ENCODE results near the gene CTNNA2.

The CTNNA2 gene

GRCh38 chr2:80113399-80113798 is 600.5 kb downstream of the CTNNA2 start:
- Histone ChIP-seq H3K4me3 (ENCODE audit: low read depth, low read length) (no peak overlapping the region), H3K9me3 (ENCODE audit: control insufficient read depth, insufficient read depth, low read depth, low read length) (no peaks in the 10 kb centered on the region), H3K9ac (ENCODE audit: low read length) (no peak overlapping the region), H3K27me3 (ENCODE audit: control insufficient read depth, insufficient read depth, low read length) (no peaks in the 10 kb centered on the region), H3K27ac (ENCODE audit: low read depth, low read length) (no peak overlapping the region), H3K4me1 (ENCODE audit: control insufficient read depth, insufficient read depth, low read length) (no peaks in the 10 kb centered on the region), H3K36me3 (ENCODE audit: control insufficient read depth, insufficient read depth, low read length) (no peaks in the 10 kb centered on the region)

DNA sequence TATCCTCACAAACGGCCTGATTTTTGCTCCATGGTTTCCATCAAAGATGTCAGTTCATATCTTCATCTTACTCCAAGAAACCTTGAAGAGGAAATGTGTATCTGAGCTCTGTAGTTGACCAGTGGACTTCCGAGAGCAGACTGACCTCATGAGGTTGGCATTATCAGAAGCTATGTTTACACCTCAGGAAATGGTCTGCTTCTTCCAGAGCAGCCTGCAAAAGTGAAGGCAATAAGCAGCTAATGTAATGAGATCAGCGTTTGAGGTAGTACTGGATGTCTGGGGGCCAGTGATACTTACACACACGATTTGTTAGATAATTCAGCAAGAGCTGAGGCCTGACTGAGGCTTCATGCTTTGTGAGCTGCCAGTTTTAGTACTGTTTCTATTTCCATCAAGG is 602.0 kb downstream of the CTNNA2 start:
- no peak overlapping the region for H3K4me3 ChIP-seq (ENCODE audit: low read depth, low read length)

DNA sequence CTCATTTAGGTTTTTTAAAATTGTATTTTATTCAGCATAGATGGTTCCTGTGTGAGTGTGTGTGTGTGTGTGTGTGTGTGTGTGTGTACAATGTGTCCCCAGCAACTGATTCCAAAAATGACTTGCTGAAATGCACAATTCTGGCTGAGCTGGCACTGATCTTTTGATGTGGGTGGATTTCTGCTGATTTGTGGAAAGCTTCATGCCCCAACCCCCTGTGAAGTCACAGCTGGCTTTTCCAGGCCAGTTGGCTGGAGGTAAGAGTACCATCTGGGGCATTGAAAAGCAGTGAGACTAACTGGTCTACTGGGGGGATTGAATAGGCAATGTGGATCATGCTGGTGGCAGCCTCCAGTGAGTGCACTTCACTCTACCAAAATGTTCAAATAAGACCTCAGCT is 604.5 kb downstream of the CTNNA2 start:
- Histone ChIP-seq H3K9me3 (ENCODE audit: control insufficient read depth, insufficient read depth, low read depth, low read length) (no peaks in the 10 kb centered on the region), H3K9ac (ENCODE audit: low read length) (no peak overlapping the region), H3K27ac (ENCODE audit: low read depth, low read length) (no peak overlapping the region), H3K4me3 (ENCODE audit: low read depth, low read length) (no peak overlapping the region), H3K27me3 (ENCODE audit: control insufficient read depth, insufficient read depth, low read length) (no peaks in the 10 kb centered on the region), H3K36me3 (ENCODE audit: control insufficient read depth, insufficient read depth, low read length) (no peaks in the 10 kb centered on the region), H3K4me1 (ENCODE audit: control insufficient read depth, insufficient read depth, low read length) (no peaks in the 10 kb centered on the region)

More for the DNA sequence above, 602.0 kb downstream of the CTNNA2 start:
- H3K36me3 ChIP-seq (ENCODE audit: control insufficient read depth, insufficient read depth, low read length), result no peaks in the 10 kb centered on the region
- no peaks in the 10 kb centered on the region for H3K27me3 ChIP-seq (ENCODE audit: control insufficient read depth, insufficient read depth, low read length)
- H3K4me1 ChIP-seq (ENCODE audit: control insufficient read depth, insufficient read depth, low read length), result no peaks in the 10 kb centered on the region
- no peak overlapping the region for H3K27ac ChIP-seq (ENCODE audit: low read depth, low read length)
- H3K9me3 ChIP-seq (ENCODE audit: control insufficient read depth, insufficient read depth, low read depth, low read length), result no peaks in the 10 kb centered on the region
- H3K9ac ChIP-seq (ENCODE audit: low read length), result no peak overlapping the region

- no peaks in the 10 kb centered on the region for H3K4me1 ChIP-seq (ENCODE audit: control insufficient read depth, insufficient read depth, low read length)
- H3K27me3 ChIP-seq (ENCODE audit: control insufficient read depth, insufficient read depth, low read length), result no peaks in the 10 kb centered on the region
- no peak overlapping the region for H3K9ac ChIP-seq (ENCODE audit: low read length)
- no peaks in the 10 kb centered on the region for H3K9me3 ChIP-seq (ENCODE audit: control insufficient read depth, insufficient read depth, low read depth, low read length)
- no peaks in the 10 kb centered on the region for H3K36me3 ChIP-seq (ENCODE audit: control insufficient read depth, insufficient read depth, low read length)
- no peak overlapping the region for H3K4me3 ChIP-seq (ENCODE audit: low read depth, low read length)
- H3K27ac ChIP-seq (ENCODE audit: low read depth, low read length), result no peak overlapping the region
These were observed 608.0 kb downstream of the CTNNA2 start for GRCh38 chr2:80120866-80121265.

DNA sequence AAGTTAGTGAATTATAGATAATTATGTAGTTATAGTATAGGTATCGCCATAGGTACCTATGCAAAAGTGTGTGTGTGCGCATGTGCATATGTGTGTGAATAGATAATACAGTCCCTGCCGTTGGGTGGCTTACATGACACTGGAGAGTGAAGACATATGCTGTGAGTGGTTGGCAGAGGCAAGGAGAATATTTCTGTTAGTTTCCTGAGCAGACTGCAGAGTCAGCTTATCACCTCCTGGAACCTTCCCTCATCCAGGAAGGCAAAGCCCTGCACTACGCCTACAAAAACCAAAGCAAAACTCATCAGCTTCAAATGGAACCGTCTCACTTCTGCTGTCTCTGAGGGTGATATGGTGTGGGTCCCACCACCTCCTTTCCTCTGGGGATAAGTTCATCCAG is 609.8 kb downstream of the CTNNA2 start:
- Histone ChIP-seq H3K9ac (ENCODE audit: low read length) (no peak overlapping the region), H3K27ac (ENCODE audit: low read depth, low read length) (no peak overlapping the region), H3K4me1 (ENCODE audit: control insufficient read depth, insufficient read depth, low read length) (no peaks in the 10 kb centered on the region; the same call in 1 of the 2 replicates), H3K27me3 (ENCODE audit: control insufficient read depth, insufficient read depth, low read length) (no peaks in the 10 kb centered on the region), H3K9me3 (ENCODE audit: control insufficient read depth, insufficient read depth, low read depth, low read length) (no peaks in the 10 kb centered on the region), H3K36me3 (ENCODE audit: control insufficient read depth, insufficient read depth, low read length) (no peaks in the 10 kb centered on the region), H3K4me3 (ENCODE audit: low read depth, low read length) (no peak overlapping the region)

DNA sequence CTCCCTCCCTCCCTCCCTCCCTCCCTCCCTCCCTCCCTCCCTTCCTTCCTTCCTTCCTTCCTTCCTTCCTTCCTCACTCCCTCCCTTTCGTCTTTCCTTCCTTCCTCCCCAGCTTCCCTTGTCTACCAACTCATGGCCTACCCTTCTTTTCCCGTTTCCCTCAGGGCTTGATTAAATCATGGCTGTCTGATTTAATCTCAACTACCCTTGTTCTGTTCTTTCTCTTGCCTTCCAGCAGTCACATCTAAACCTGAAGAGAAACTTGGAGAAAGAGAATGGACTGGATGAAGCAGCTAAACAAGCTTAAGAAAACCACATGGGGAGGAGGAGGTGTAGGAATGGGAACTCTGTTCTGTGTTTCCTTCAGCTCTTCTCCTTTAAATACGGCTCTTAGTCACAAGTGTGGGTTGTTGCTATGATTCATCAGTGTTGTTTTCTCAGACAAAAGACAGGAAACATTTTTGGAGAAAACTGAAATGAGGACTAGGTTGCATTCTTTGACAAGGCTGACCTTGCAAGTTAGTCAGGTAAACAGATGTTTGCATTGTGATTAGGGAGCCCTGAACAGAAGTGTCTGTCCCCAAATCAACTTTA is 613.8 kb downstream of the CTNNA2 start:
- no peaks in the 10 kb centered on the region for H3K36me3 ChIP-seq (ENCODE audit: control insufficient read depth, insufficient read depth, low read length)
- no peaks in the 10 kb centered on the region for H3K9me3 ChIP-seq (ENCODE audit: control insufficient read depth, insufficient read depth, low read depth, low read length)
- H3K4me1 ChIP-seq (ENCODE audit: control insufficient read depth, insufficient read depth, low read length), result no peaks in the 10 kb centered on the region; the same call in 1 of the 2 replicates
- H3K27ac ChIP-seq (ENCODE audit: low read depth, low read length), result no peak overlapping the region
- no peak overlapping the region for H3K4me3 ChIP-seq (ENCODE audit: low read depth, low read length)
- H3K27me3 ChIP-seq (ENCODE audit: control insufficient read depth, insufficient read depth, low read length), result no peaks in the 10 kb centered on the region
- H3K9ac ChIP-seq (ENCODE audit: low read length), result no peak overlapping the region

DNA sequence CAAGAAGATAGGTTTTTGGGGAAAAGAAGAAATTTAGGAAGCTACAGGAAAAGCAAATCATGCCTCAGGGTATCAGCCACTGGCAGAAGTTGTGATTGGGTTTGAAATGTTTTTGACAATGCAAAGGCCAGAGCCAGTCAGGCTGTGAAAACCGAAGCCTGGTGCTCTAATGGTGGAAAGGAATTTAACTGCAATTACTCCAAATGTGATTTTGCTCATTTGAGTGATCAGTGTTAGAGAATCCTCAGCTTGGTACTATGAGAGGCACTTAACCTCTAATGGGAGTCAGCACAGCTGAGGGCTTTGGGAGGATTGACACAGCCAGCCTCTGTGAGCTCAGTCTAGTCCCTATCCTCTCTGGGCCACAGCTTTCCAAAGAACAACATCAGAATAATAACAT is 615.2 kb downstream of the CTNNA2 start:
- no peak overlapping the region for H3K4me3 ChIP-seq (ENCODE audit: low read depth, low read length)
- H3K9me3 ChIP-seq (ENCODE audit: control insufficient read depth, insufficient read depth, low read depth, low read length), result no peaks in the 10 kb centered on the region
- H3K9ac ChIP-seq (ENCODE audit: low read length), result no peak overlapping the region
- no peaks in the 10 kb centered on the region; the same call in 1 of the 2 replicates for H3K4me1 ChIP-seq (ENCODE audit: control insufficient read depth, insufficient read depth, low read length)
- no peak overlapping the region for H3K27ac ChIP-seq (ENCODE audit: low read depth, low read length)
- no peaks in the 10 kb centered on the region for H3K27me3 ChIP-seq (ENCODE audit: control insufficient read depth, insufficient read depth, low read length)
- H3K36me3 ChIP-seq (ENCODE audit: control insufficient read depth, insufficient read depth, low read length), result no peaks in the 10 kb centered on the region

- Histone ChIP-seq H3K27me3 (ENCODE audit: control insufficient read depth, insufficient read depth, low read length) (no peaks in the 10 kb centered on the region), H3K4me3 (ENCODE audit: low read depth, low read length) (no peak overlapping the region), H3K9ac (ENCODE audit: low read length) (no peak overlapping the region), H3K27ac (ENCODE audit: low read depth, low read length) (no peak overlapping the region), H3K9me3 (ENCODE audit: control insufficient read depth, insufficient read depth, low read depth, low read length) (peaks cover 8% of the 10 kb centered on the region), H3K36me3 (ENCODE audit: control insufficient read depth, insufficient read depth, low read length) (no peaks in the 10 kb centered on the region), H3K4me1 (ENCODE audit: control insufficient read depth, insufficient read depth, low read length) (peaks cover 10% of the 10 kb centered on the region)
These were observed 619.4 kb downstream of the CTNNA2 start for GRCh38 chr2:80132281-80132680.

DNA sequence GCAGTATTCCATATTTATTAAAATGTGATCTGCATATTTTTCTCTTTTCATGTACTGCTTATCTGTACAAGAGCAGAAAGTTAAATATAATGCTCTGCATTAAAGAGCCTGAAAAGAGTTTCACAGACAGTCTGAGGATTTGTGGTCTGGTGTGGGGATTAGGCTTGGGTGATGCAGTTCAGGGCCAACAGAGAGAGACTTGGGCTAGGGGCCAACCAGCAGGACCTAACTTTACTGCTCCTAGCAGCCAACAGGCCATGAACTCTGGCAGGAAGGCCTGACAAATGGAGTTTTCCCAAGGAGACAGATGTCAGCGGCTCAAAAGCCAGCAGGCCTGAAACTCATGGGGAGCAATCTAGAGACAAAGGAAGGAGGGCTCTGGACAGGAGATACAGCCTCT is 622.1 kb downstream of the CTNNA2 start:
- no peaks in the 10 kb centered on the region for H3K27me3 ChIP-seq (ENCODE audit: control insufficient read depth, insufficient read depth, low read length)
- no peaks in the 10 kb centered on the region for H3K36me3 ChIP-seq (ENCODE audit: control insufficient read depth, insufficient read depth, low read length)
- H3K9me3 ChIP-seq (ENCODE audit: control insufficient read depth, insufficient read depth, low read depth, low read length), result peaks cover 8% of the 10 kb centered on the region
- peaks cover 10% of the 10 kb centered on the region for H3K4me1 ChIP-seq (ENCODE audit: control insufficient read depth, insufficient read depth, low read length)
- no peak overlapping the region for H3K4me3 ChIP-seq (ENCODE audit: low read depth, low read length)
- no peak overlapping the region for H3K9ac ChIP-seq (ENCODE audit: low read length)
- H3K27ac ChIP-seq (ENCODE audit: low read depth, low read length), result no peak overlapping the region

DNA sequence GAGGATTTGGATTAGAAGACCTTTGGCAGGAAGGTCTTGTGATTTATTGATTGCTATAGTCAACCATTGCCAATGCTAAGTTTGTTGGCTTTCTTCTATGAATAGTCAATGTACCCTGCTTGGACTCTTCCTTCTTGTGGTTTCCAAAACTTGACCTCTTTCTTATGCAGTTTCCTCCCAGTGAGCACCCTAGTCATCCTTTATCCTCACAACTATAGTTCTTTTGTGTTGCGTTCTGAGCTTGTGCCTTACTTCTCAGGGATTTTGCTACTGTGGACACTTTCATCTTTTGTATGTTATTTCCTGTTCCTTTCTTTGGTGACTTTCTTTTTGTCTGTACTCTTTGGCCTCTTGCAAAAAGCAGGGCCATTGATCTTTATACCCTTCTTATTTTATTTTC is 623.5 kb downstream of the CTNNA2 start:
- no peak overlapping the region for H3K4me3 ChIP-seq (ENCODE audit: low read depth, low read length)
- H3K27ac ChIP-seq (ENCODE audit: low read depth, low read length), result no peak overlapping the region

DNA sequence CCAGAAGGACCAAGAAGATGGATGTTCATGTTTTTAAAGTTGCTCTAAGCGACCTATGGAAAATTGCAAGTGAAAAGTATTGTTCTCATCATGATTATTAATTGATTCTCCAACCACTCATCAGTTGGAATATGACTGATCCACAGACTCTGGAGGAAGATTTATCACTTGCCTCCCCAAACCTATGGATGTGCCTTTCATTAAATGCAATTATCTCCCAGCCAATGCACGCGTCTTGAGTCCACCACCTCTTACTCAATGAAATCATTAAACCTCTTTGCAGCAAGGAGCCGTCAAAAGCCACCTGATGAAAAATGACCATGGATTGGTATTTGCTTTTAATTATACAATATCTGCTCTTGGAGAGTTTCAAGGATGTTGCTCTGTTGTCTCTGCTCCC is 626.1 kb downstream of the CTNNA2 start:
- no peaks in the 10 kb centered on the region for H3K36me3 ChIP-seq (ENCODE audit: control insufficient read depth, insufficient read depth, low read length)
- no peaks in the 10 kb centered on the region for H3K27me3 ChIP-seq (ENCODE audit: control insufficient read depth, insufficient read depth, low read length)
- peaks cover 5% of the 10 kb centered on the region for H3K9me3 ChIP-seq (ENCODE audit: control insufficient read depth, insufficient read depth, low read depth, low read length)
- H3K27ac ChIP-seq (ENCODE audit: low read depth, low read length), result no peak overlapping the region
- no peak overlapping the region for H3K4me3 ChIP-seq (ENCODE audit: low read depth, low read length)
- H3K9ac ChIP-seq (ENCODE audit: low read length), result no peak overlapping the region
- H3K4me1 ChIP-seq (ENCODE audit: control insufficient read depth, insufficient read depth, low read length), result peaks cover 10% of the 10 kb centered on the region

More for the DNA sequence above, 623.5 kb downstream of the CTNNA2 start:
- H3K9me3 ChIP-seq (ENCODE audit: control insufficient read depth, insufficient read depth, low read depth, low read length), result peaks cover 8% of the 10 kb centered on the region
- H3K27me3 ChIP-seq (ENCODE audit: control insufficient read depth, insufficient read depth, low read length), result no peaks in the 10 kb centered on the region
- H3K9ac ChIP-seq (ENCODE audit: low read length), result no peak overlapping the region
- peaks cover 10% of the 10 kb centered on the region for H3K4me1 ChIP-seq (ENCODE audit: control insufficient read depth, insufficient read depth, low read length)
- H3K36me3 ChIP-seq (ENCODE audit: control insufficient read depth, insufficient read depth, low read length), result no peaks in the 10 kb centered on the region

All from HUES6 (cell line).